Measurements from ENCODE around the gene SCD5. TPM values are rescaled to one million over a fixed set of nuclear protein-coding genes. Genes with fewer than 3 reads are reported as not detected.

The SCD5 gene
- total and polyA plus RNA-seq, 2 of the 8 experiments (the other 6 are each of a cell fraction or from before 2014, with no cell fraction given) = 0.92 to 1.2 TPM

DNA sequence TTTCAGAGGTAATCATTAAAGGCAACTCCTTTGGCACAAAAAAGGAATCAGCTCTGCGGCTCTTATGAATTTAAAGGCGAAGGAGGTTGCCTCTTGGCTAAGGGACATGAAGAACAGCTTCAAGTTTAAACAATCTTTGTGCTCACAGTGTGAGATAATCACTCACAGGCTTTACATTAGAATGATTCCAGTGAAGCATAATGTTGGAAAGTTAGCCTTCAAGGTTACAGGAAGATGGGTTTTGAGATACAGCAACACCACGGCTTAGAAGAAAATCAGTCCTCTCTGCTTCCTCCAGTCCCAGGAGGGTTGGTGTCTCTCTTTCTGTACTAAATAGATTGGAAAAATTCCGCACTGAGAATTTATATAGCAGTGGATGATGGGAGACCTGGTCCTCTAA lies 11.6 kb upstream of the SCD5 start:
- Histone ChIP-seq H4K8ac (ENCODE audit: extremely low read depth, insufficient read depth, low read length) (no peak overlapping the region), H2BK5ac (ENCODE audit: low read depth, low read length) (no peak overlapping the region), H2BK20ac (ENCODE audit: low read length) (no peak overlapping the region), H3K14ac (ENCODE audit: insufficient read length) (no peak overlapping the region), H3K4me3 (ENCODE audit: extremely low read depth in 1 of 4, insufficient read depth in 2 of 4, low read depth in 3 of 4, low read length in 4 of 4) (no peak overlapping the region), H2AK5ac (ENCODE audit: low read depth, low read length) (no peak overlapping the region), H3K79me1 (ENCODE audit: low read depth, low read length) (no peaks in the 10 kb centered on the region), H3K9me3 (ENCODE audit: insufficient read depth in 2 of 2, low read depth in 1 of 2, low read length in 1 of 2) (no peaks in the 10 kb centered on the region; a peak in 1 of 4 replicates), H2BK120ac (replicated peaks; ENCODE audit: low read depth, low read length) (no peak overlapping the region), H3K36me3 (ENCODE audit: control insufficient read depth in 2 of 4, insufficient read depth in 4 of 4, low read length in 3 of 4) (no peaks in the 10 kb centered on the region), H2BK12ac (ENCODE audit: low read depth, low read length) (no peak overlapping the region), H3K79me2 (ENCODE audit: control insufficient read depth in 1 of 2, insufficient read depth in 2 of 2, low read length in 2 of 2) (no peaks in the 10 kb centered on the region), H3K4me1 (replicated peaks in 1 of 4; ENCODE audit: control insufficient read depth in 3 of 4, insufficient read depth in 4 of 4, low read length in 3 of 4) (peaks cover 0 to 2% (median 0%) of the 10 kb centered on the region in 4 experiments; a peak in 2 of 7 replicates), H3K18ac (ENCODE audit: extremely low read depth, low read length) (no peak overlapping the region), H3K27ac (ENCODE audit: low read depth, low read length) (no peak overlapping the region), H3K23ac (ENCODE audit: insufficient read length) (no peak overlapping the region), H4K5ac (ENCODE audit: insufficient read length, low read depth, low read length) (no peak overlapping the region), H4K20me1 (replicated peaks in 1 of 2; ENCODE audit: control insufficient read depth in 1 of 2, insufficient read depth in 2 of 2, low read length in 2 of 2) (peaks cover 2 to 3% of the 10 kb centered on the region in 2 experiments), H4K91ac (replicated peaks; ENCODE audit: insufficient read length, low read length) (no peak overlapping the region), H2BK15ac (ENCODE audit: low read length) (no peak overlapping the region), H3K9ac (replicated peaks in 1 of 4; ENCODE audit: extremely low read depth in 1 of 4, low read depth in 3 of 4, low read length in 3 of 4) (no peak overlapping the region), H3K27me3 (replicated peaks in 1 of 4; ENCODE audit: control insufficient read depth in 3 of 4, extremely low read depth in 1 of 4, insufficient read depth in 3 of 4, low read length in 3 of 4) (peaks cover 12 to 51% (median 46%) of the 10 kb centered on the region in 4 experiments), H2AFZ (ENCODE audit: low read length) (no peak overlapping the region), H3K56ac (replicated peaks; ENCODE audit: insufficient read length, low read depth, low read length) (no peak overlapping the region), H3K23me2 (ENCODE audit: low read depth, low read length) (no peaks in the 10 kb centered on the region), H3K4me2 (ENCODE audit: insufficient read depth in 1 of 2, low read depth in 2 of 2, low read length in 2 of 2) (no peak overlapping the region), H3K4ac (replicated peaks; ENCODE audit: insufficient read length, low read depth, low read length) (no peak overlapping the region)
- 90% methylated on average over 4 of the region's 4 CpGs; no CpG with 5 or more reads in 1 of the 2 experiments for WGBS, 2 experiments (ENCODE audit: extremely low coverage in 1 of 2, insufficient coverage in 1 of 2, insufficient read length in 1 of 2, insufficient replicate concordance in 2 of 2, low coverage in 1 of 2, low lambda C conversion rate in 2 of 2, missing lambda C conversion rate in 1 of 2)
- FAIRE-seq (no peak), DNase-seq (ENCODE audit: low read depth in 1 of 2, low spot score in 2 of 2) (no peak)
- ChIA-PET POLR2A (ENCODE audit: partially characterized antibody) (interaction anchor here (1.3 kb wide), 1 partner anchor 11 kb away, joined by 4 read pairs; the partner anchor contains the start of gene SCD5), CTCF (ENCODE audit: partially characterized antibody) (no interaction called here)
- TF ChIP-seq TAF7 (optimal IDR thresholded peaks at IDR 0.05; ENCODE audit: borderline replicate concordance, low read depth, low read length) (no peak), SAP30 (IDR thresholded peaks at IDR 0.05; ENCODE audit: insufficient read depth, insufficient replicate concordance, low read length) (no peak), RAD21 (IDR thresholded peaks at IDR 0.05 in 1 of 2, conservative IDR thresholded peaks at IDR 0.05 in 1 of 2; ENCODE audit: low read depth in 2 of 2, low read length in 2 of 2) (no peak), SIRT6 (IDR thresholded peaks at IDR 0.05; ENCODE audit: low read length) (no peak), BACH1 (IDR thresholded peaks at IDR 0.05; ENCODE audit: low read length) (no peak), CREB1 (IDR thresholded peaks at IDR 0.05) (no peak), RFX5 (IDR thresholded peaks at IDR 0.05; ENCODE audit: borderline replicate concordance, low read depth, low read length) (no peak), SIN3A (conservative IDR thresholded peaks at IDR 0.05 in 1 of 2, IDR thresholded peaks at IDR 0.05 in 1 of 2; ENCODE audit: low read depth in 1 of 2, low read length in 2 of 2) (no peak), EP300 (IDR thresholded peaks at IDR 0.05; ENCODE audit: borderline replicate concordance in 1 of 2, low read depth in 2 of 2, low read length in 2 of 2) (no peak)
- TF ChIP-seq, protein P1, sequence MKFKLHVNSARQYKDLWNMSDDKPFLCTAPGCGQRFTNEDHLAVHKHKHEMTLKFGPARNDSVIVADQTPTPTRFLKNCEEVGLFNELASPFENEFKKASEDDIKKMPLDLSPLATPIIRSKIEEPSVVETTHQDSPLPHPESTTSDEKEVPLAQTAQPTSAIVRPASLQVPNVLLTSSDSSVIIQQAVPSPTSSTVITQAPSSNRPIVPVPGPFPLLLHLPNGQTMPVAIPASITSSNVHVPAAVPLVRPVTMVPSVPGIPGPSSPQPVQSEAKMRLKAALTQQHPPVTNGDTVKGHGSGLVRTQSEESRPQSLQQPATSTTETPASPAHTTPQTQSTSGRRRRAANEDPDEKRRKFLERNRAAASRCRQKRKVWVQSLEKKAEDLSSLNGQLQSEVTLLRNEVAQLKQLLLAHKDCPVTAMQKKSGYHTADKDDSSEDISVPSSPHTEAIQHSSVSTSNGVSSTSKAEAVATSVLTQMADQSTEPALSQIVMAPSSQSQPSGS (IDR thresholded peaks at IDR 0.05; ENCODE audit: low read length) = no peak
- TF ChIP-seq, protein P2, sequence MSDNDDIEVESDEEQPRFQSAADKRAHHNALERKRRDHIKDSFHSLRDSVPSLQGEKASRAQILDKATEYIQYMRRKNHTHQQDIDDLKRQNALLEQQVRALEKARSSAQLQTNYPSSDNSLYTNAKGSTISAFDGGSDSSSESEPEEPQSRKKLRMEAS (IDR thresholded peaks at IDR 0.05) = no peak
